NCI-H1105 treated with DMSO at 0.1 percent for 48 hours (cell line): ENCODE measurements around the gene KIF13A.
"Not testable (repeated sequence)": the region's sequence is repeated elsewhere in the genome, so short reads cannot be mapped to it uniquely, and the experiment has no call there.

ENCODE experiments used
- DNase-seq: peaks from one replicate; lab custom pipeline; 2025; lab: John Stamatoyannopoulos, UW

Gene KIF13A

GRCh38 chr6:17932330-17932852 is 55.0 kb downstream of the KIF13A start:
- no peak for DNase-seq

GRCh38 chr6:17931227-17931626 is 56.2 kb downstream of the KIF13A start:
- DNase-seq = no peak

- no peak for DNase-seq
Measured at GRCh38 chr6:17930321-17930993, 57.0 kb downstream of the KIF13A start.

- no peak for DNase-seq
Measured at GRCh38 chr6:17928514-17929430, 58.7 kb downstream of the KIF13A start.

GRCh38 chr6:17927705-17928104 is 59.7 kb downstream of the KIF13A start:
- DNase-seq = no peak

- no peak for DNase-seq
Measured at GRCh38 chr6:17923401-17923863, 64.0 kb downstream of the KIF13A start.

GRCh38 chr6:17921454-17921853 is 66.0 kb downstream of the KIF13A start:
- DNase-seq = no peak

- no peak for DNase-seq
Measured at GRCh38 chr6:17919496-17919895, 67.9 kb downstream of the KIF13A start.

GRCh38 chr6:17917837-17918763 is 69.3 kb downstream of the KIF13A start:
- no peak for DNase-seq

- DNase-seq = no peak
Measured at GRCh38 chr6:17914651-17915050, 72.8 kb downstream of the KIF13A start.

- DNase-seq = no peak
Measured at GRCh38 chr6:17912521-17912920, 74.9 kb downstream of the KIF13A start.

GRCh38 chr6:17911656-17912055 is 75.8 kb downstream of the KIF13A start:
- DNase-seq = not testable (repeated sequence)

GRCh38 chr6:17910189-17910588 is 77.2 kb downstream of the KIF13A start:
- DNase-seq = no peak

GRCh38 chr6:17908831-17909230 is 78.6 kb downstream of the KIF13A start:
- DNase-seq = no peak

- no peak for DNase-seq
Measured at GRCh38 chr6:17907406-17908229, 79.8 kb downstream of the KIF13A start.

GRCh38 chr6:17905611-17906592 is 81.5 kb downstream of the KIF13A start:
- DNase-seq = no peak

GRCh38 chr6:17904491-17905120 is 82.8 kb downstream of the KIF13A start:
- no peak for DNase-seq

GRCh38 chr6:17902974-17903373 is 84.5 kb downstream of the KIF13A start:
- no peak for DNase-seq

- no peak for DNase-seq
Measured at GRCh38 chr6:17901493-17901892, 85.9 kb downstream of the KIF13A start.
